ENCODE results near the gene C3orf22. TPM values are rescaled to one million over a fixed set of nuclear protein-coding genes. Genes with fewer than 3 reads are reported as not detected.

Gene C3orf22
- total RNA-seq, 1 donor from 2014 or later, result not detected

- TF ChIP-seq CTCF (conservative IDR thresholded peaks at IDR 0.05; ENCODE audit: low read depth, low read length), result no peak
- no peak for DNase-seq (ENCODE audit: low read depth)
- H3K4me3 ChIP-seq (ENCODE audit: low read depth, low read length), result no peak overlapping the region
Observed at GRCh38 chr3:126552688-126553283, 5.9 kb downstream of the C3orf22 start.

- DNase-seq (ENCODE audit: low read depth), result no peak
- no peak for TF ChIP-seq CTCF (conservative IDR thresholded peaks at IDR 0.05; ENCODE audit: low read depth, low read length)
- no peak overlapping the region for H3K4me3 ChIP-seq (ENCODE audit: low read depth, low read length)
Observed at GRCh38 chr3:126551839-126552687, 6.7 kb downstream of the C3orf22 start.

- TF ChIP-seq CTCF (conservative IDR thresholded peaks at IDR 0.05; ENCODE audit: low read depth, low read length), result no peak
- no peak overlapping the region for H3K4me3 ChIP-seq (ENCODE audit: low read depth, low read length)
- no peak for DNase-seq (ENCODE audit: low read depth)
Observed at GRCh38 chr3:126551121-126551838, 7.5 kb downstream of the C3orf22 start.

GRCh38 chr3:126550488-126551051, 8.2 kb downstream of the C3orf22 start:
- no peak overlapping the region for H3K4me3 ChIP-seq (ENCODE audit: low read depth, low read length)
- no peak for TF ChIP-seq CTCF (conservative IDR thresholded peaks at IDR 0.05; ENCODE audit: low read depth, low read length)
- DNase-seq (ENCODE audit: low read depth), result no peak

GRCh38 chr3:126549861-126550487, 8.8 kb downstream of the C3orf22 start:
- DNase-seq (ENCODE audit: low read depth), result no peak
- TF ChIP-seq CTCF (conservative IDR thresholded peaks at IDR 0.05; ENCODE audit: low read depth, low read length), result no peak
- H3K4me3 ChIP-seq (ENCODE audit: low read depth, low read length), result no peak overlapping the region

GRCh38 chr3:126548556-126549466, 9.9 kb downstream of the C3orf22 start:
- peak; percentile 7 for TF ChIP-seq CTCF (conservative IDR thresholded peaks at IDR 0.05; ENCODE audit: low read depth, low read length)
- no peak overlapping the region for H3K4me3 ChIP-seq (ENCODE audit: low read depth, low read length)
- DNase-seq (ENCODE audit: low read depth), result no peak

Measured in epithelial cell of proximal tubule (primary cell).